NCI-H510A (cell line): Measurements from ENCODE around the gene CFAP46.
"Not testable (repeated sequence)": the region's sequence is repeated elsewhere in the genome, so short reads cannot be mapped to it uniquely, and the experiment has no call there.

Experiments
- DNase-seq: peaks from one replicate; lab custom pipeline; 2025; lab: John Stamatoyannopoulos, UW

The CFAP46 gene

GRCh38 chr10:132788180-132788830 is 154.1 kb downstream of the CFAP46 start:
- no peak for DNase-seq

GRCh38 chr10:132787495-132788179 is 154.7 kb downstream of the CFAP46 start:
- DNase-seq, result no peak

GRCh38 chr10:132786884-132787494 is 155.4 kb downstream of the CFAP46 start:
- DNase-seq, result no peak

GRCh38 chr10:132786476-132786883 is 155.9 kb downstream of the CFAP46 start:
- DNase-seq, result no peak

- no peak for DNase-seq
Observed at GRCh38 chr10:132785723-132786475, 156.5 kb downstream of the CFAP46 start, which contains the start of gene NKX6-2. NKX6-2 (minus strand) TSS chr10:132786147; CDS start chr10:132785948, 199 bp downstream.

GRCh38 chr10:132784866-132785722 is 157.3 kb downstream of the CFAP46 start:
- DNase-seq, result no peak

- no peak for DNase-seq
Observed at GRCh38 chr10:132783940-132784865, 158.2 kb downstream of the CFAP46 start.

GRCh38 chr10:132783165-132783939 is 159.0 kb downstream of the CFAP46 start:
- no peak for DNase-seq

GRCh38 chr10:132781556-132781955 is 160.8 kb downstream of the CFAP46 start:
- DNase-seq, result no peak

GRCh38 chr10:132780356-132780755 is 162.0 kb downstream of the CFAP46 start:
- DNase-seq, result no peak

GRCh38 chr10:132779549-132780294 is 162.6 kb downstream of the CFAP46 start:
- DNase-seq, result no peak

GRCh38 chr10:132777441-132777840 is 164.9 kb downstream of the CFAP46 start:
- no peak for DNase-seq

GRCh38 chr10:132776821-132777220 is 165.5 kb downstream of the CFAP46 start:
- no peak for DNase-seq

- DNase-seq, result no peak
Observed at GRCh38 chr10:132776186-132776585, 166.2 kb downstream of the CFAP46 start.

- no peak for DNase-seq
Observed at GRCh38 chr10:132774902-132775863, 167.2 kb downstream of the CFAP46 start.

- DNase-seq, result no peak
Observed at GRCh38 chr10:132774181-132774901, 168.0 kb downstream of the CFAP46 start.

- DNase-seq, result not testable (repeated sequence)
Observed at GRCh38 chr10:132772816-132773215, 169.6 kb downstream of the CFAP46 start.
